GM23338 (cell line): ENCODE measurements around the gene PIK3R5. TPM values are rescaled to one million over a fixed set of nuclear protein-coding genes. Genes with fewer than 3 reads are reported as not detected.
A peak's percentile ranks its signal among the peaks of the same experiment; 100 is the strongest.

Source experiments
- ATAC-seq: fragments of 200-7000 bp; cut with Tn5 transposase; 3 replicates; pipeline ENCODE4 v1.9.1; 2020
- DNase-seq: peaks from one replicate; pipeline ENCODE4 v3.0.0-alpha.2; 2015; ENCODE audit warnings: low spot score
- H2AFZ ChIP-seq: fragments of 200-600 bp; sonication (generic); 2 replicates; pipeline ENCODE4 v1.8.0; 2016; ENCODE audit warnings: antibody characterized with exemption, mild to moderate bottlenecking, moderate library complexity
- H3F3A ChIP-seq: fragments of 200-600 bp; sonication (generic); replicated peaks from 2 replicates; pipeline ENCODE4 v1.8.0; 2017; ENCODE audit warnings: antibody characterized with exemption, mixed run types, low read depth
- H3K27ac ChIP-seq: fragments of 200-600 bp; sonication (generic); 2 replicates; pipeline ENCODE4 v1.6.1; 2016; ENCODE audit warnings: low read depth
- H3K27me3 ChIP-seq: fragments of 200-600 bp; sonication (generic); 2 replicates; pipeline ENCODE4 v1.8.0; 2016; ENCODE audit warnings: mild to moderate bottlenecking, mixed run types, moderate library complexity; ENCODE audit not compliant: insufficient read depth
- H3K36me3 ChIP-seq: fragments of 200-600 bp; sonication (generic); 2 replicates; pipeline ENCODE4 v1.8.0; 2016; ENCODE audit warnings: mild to moderate bottlenecking; ENCODE audit not compliant: insufficient read depth
- H3K4me1 ChIP-seq: fragments of 200-600 bp; sonication (generic); 2 replicates; pipeline ENCODE4 v1.8.0; 2016; ENCODE audit warnings: mild to moderate bottlenecking, moderate library complexity; ENCODE audit not compliant: insufficient read depth
- H3K4me2 ChIP-seq: fragments of 200-600 bp; sonication (generic); 2 replicates; pipeline ENCODE4 v1.7.1; 2017; ENCODE audit warnings: mixed run types
- H3K4me3 ChIP-seq: fragments of 200-600 bp; sonication (generic); 2 replicates; pipeline ENCODE4 v1.6.1; 2016; ENCODE audit warnings: mixed run types
- H3K79me2 ChIP-seq: fragments of 200-600 bp; sonication (generic); replicated peaks from 2 replicates; pipeline ENCODE4 v1.8.0; 2017; ENCODE audit warnings: mild to moderate bottlenecking; ENCODE audit not compliant: insufficient read depth
- H3K9me2 ChIP-seq: fragments of 200-600 bp; sonication (generic); 2 replicates; pipeline ENCODE4 v1.8.0; 2017; ENCODE audit not compliant: insufficient read depth
- H4K20me1 ChIP-seq: fragments of 200-600 bp; sonication (generic); replicated peaks from 2 replicates; pipeline ENCODE4 v1.8.0; 2017; ENCODE audit warnings: mild to moderate bottlenecking; ENCODE audit not compliant: insufficient read depth
- H3K27ac Mint-ChIP-seq: 2 replicates; pipeline ENCODE4 v1.8.0; 2020; ENCODE audit warnings: inconsistent platforms, mild to moderate bottlenecking, moderate library complexity, mixed read lengths
- H3K27me3 Mint-ChIP-seq: 3 replicates; pipeline ENCODE4 v1.8.0; 2022; ENCODE audit warnings: low read depth, mild to moderate bottlenecking, moderate library complexity, mixed read lengths, inconsistent platforms; ENCODE audit not compliant: insufficient read depth, poor library complexity
- H3K36me3 Mint-ChIP-seq: 3 replicates; pipeline ENCODE4 v1.8.0; 2021; ENCODE audit warnings: low read depth, mild to moderate bottlenecking, inconsistent platforms, moderate library complexity, mixed read lengths
- H3K4me1 Mint-ChIP-seq: 3 replicates; pipeline ENCODE4 v1.8.0; 2020; ENCODE audit warnings: mild to moderate bottlenecking, inconsistent platforms, mixed read lengths
- H3K4me3 Mint-ChIP-seq: 3 replicates; pipeline ENCODE4 v1.8.0; 2021; ENCODE audit warnings: moderate library complexity, mild to moderate bottlenecking, inconsistent platforms, mixed read lengths
- H3K9me3 Mint-ChIP-seq: 3 replicates; pipeline ENCODE4 v1.8.0; 2020; ENCODE audit warnings: moderate library complexity, mild to moderate bottlenecking, inconsistent platforms, mixed read lengths
- EZH2phosphoT487 ChIP-seq: fragments of 200-600 bp; sonication (generic); IDR thresholded peaks from one replicate; pipeline ENCODE4 v1.8.1; 2018; ENCODE audit warnings: antibody characterized with exemption; ENCODE audit not compliant: unreplicated experiment
- NANOG ChIP-seq: IDR thresholded peaks from 2 replicates; pipeline ENCODE4 v1.6.1; 2016; ENCODE audit warnings: antibody characterized with exemption, borderline replicate concordance
- STAT1 ChIP-seq: IDR thresholded peaks from one replicate; pipeline ENCODE4 v1.6.1; 2016; ENCODE audit warnings: antibody characterized with exemption; ENCODE audit not compliant: unreplicated experiment
- ZNF331 ChIP-seq: fragments of 250-450 bp; sonication (Bioruptor Pico); IDR thresholded peaks from 2 replicates; pipeline ENCODE4 v1.5.0; 2020; ENCODE audit warnings: low read depth, mild to moderate bottlenecking, moderate library complexity
- ZNF462 ChIP-seq: fragments of 250-450 bp; sonication (Bioruptor Pico); IDR thresholded peaks from 2 replicates; pipeline ENCODE4 v1.5.0; 2020; ENCODE audit warnings: mild to moderate bottlenecking, moderate library complexity
- polyA plus RNA-seq: library from polyadenylated mRNA; unstranded; fragments of >200 nt; fragmentation: Nextera tagmentation; extraction: Ambion mirVana; gene quantifications from 2 replicates; pipeline ENCODE4 v1.2.1, GENCODE V29; 2016
- total RNA-seq: library from RNA; depleted of rRNA; stranded (reverse); fragments of >200 nt; shearing (Covaris generic); gene quantifications from 2 replicates; pipeline ENCODE4 v1.2.3, GENCODE V29; 2014
- TF ChIP-seq, protein P1 (sequence below): IDR thresholded peaks from 2 replicates; pipeline ENCODE4 v1.6.1; 2016; ENCODE audit warnings: antibody characterized with exemption

Gene PIK3R5
- total and polyA plus RNA-seq, 2 experiments from 2014 or later: 1.7 to 9.4 TPM

DNA sequence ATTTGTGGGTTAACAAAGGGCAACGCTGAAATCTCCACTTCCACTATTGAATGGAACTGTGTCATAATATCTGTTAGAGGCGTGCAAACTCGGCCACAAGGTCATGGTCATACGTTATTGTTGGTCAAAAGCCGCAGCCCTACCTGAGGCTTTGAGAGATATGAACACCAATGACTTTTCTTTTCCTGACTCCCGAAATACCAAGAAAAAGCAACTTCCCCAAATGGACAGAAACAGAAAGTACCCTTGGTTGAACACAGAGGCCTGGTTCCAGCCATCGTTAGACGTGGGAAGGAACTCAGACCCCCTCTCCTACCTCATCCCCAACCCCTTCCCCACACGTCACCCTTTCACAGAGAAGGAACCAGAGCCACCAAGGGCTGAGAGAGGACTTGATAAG, 1.4 kb upstream of the PIK3R5 start:
- no peak overlapping the region for H3K27ac Mint-ChIP-seq
- Histone ChIP-seq H3K36me3 (no peaks in the 10 kb centered on the region), H3K4me1 (peaks cover 7% of the 10 kb centered on the region; the same call in 1 of the 2 replicates), H3K27ac (no peak overlapping the region), H3K4me3 (no peak overlapping the region), H3K79me2 (no peaks in the 10 kb centered on the region), H4K20me1 (no peaks in the 10 kb centered on the region), H2AFZ (no peak overlapping the region), H3K4me2 (no peak overlapping the region), H3F3A (no peaks in the 10 kb centered on the region), H3K27me3 (peaks cover 14% of the 10 kb centered on the region), H3K9me2 (no peaks in the 10 kb centered on the region)
- DNase-seq (no peak), ATAC-seq (no peak)
- peaks cover 38% of the 10 kb centered on the region for H3K9me3 Mint-ChIP-seq
- peaks cover 2% of the 10 kb centered on the region; the same call in 2 of the 3 replicates for H3K4me1 Mint-ChIP-seq
- peaks cover 16% of the 10 kb centered on the region for H3K27me3 Mint-ChIP-seq
- peak overlapping the region; percentile 66 for H3K4me3 Mint-ChIP-seq
- H3K36me3 Mint-ChIP-seq: peaks cover 12% of the 10 kb centered on the region
- TF ChIP-seq ZNF331 (CRISPR knock-in tag): no peak
- no peak for TF ChIP-seq STAT1
- TF ChIP-seq, protein P1, sequence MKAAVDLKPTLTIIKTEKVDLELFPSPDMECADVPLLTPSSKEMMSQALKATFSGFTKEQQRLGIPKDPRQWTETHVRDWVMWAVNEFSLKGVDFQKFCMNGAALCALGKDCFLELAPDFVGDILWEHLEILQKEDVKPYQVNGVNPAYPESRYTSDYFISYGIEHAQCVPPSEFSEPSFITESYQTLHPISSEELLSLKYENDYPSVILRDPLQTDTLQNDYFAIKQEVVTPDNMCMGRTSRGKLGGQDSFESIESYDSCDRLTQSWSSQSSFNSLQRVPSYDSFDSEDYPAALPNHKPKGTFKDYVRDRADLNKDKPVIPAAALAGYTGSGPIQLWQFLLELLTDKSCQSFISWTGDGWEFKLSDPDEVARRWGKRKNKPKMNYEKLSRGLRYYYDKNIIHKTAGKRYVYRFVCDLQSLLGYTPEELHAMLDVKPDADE: no peak
- no peak for TF ChIP-seq EZH2phosphoT487
- no peak for TF ChIP-seq NANOG
- TF ChIP-seq ZNF462 (CRISPR knock-in tag): no peak
